Forelimb muscle (tissue), 1 donor: Measurements from ENCODE around the gene PPP3R1. TPM values are rescaled to one million over a fixed set of nuclear protein-coding genes. Genes with fewer than 3 reads are reported as not detected.

Source experiments
- DNase-seq: peaks from one replicate; pipeline ENCODE4 v3.0.0-alpha.2; 2013; ENCODE audit warnings: low read depth
- polyA plus RNA-seq: library from polyadenylated mRNA; unstranded; fragments of 120-200 nt; gene quantifications from one replicate; pipeline ENCODE4 v1.2.1, GENCODE V29; 2013; ENCODE audit not compliant: insufficient read length

The PPP3R1 gene
- polyA plus RNA-seq, 1 donor: 45.7 TPM

DNA sequence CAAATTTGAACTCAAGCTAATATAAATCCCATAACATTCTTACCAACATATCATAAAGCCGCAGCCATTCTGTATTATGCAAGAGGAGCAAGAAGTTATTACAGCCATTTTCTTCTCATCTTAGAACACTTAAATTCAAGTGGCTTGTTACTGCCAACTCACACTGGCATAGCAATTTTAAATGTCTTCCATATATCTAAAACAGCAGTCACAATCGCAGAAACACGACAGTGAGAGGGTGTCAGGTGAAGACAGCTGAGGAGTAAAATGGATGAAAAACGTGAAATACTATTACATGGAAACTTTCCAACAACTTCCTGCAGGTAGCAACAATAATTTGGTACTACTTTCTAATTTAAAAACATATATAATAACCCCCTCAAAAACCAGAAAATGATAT lies 17.9 kb downstream of the PPP3R1 start:
- no peak for DNase-seq

DNA sequence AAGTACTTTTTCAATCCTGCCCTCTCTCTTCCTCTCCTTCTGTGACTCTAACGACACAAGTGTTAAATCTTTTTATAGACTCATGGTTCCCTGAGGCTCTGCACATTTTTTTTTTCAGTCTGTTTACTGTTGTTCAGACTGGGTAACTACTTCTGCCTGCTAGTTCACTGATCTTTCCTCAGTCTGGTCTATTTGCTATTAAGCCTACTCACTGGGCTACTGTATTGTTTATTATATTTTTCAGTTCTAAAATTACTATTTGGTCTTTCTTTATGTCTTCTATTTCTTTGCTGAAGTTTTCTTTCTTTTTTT lies 21.3 kb downstream of the PPP3R1 start:
- no peak for DNase-seq

- no peak for DNase-seq
Observed at GRCh38 chr2:68230241-68231060, 21.9 kb downstream of the PPP3R1 start.

- DNase-seq: no peak
Observed at GRCh38 chr2:68226794-68227193, 25.5 kb downstream of the PPP3R1 start.

- DNase-seq: no peak
Observed at GRCh38 chr2:68225119-68225632, 27.2 kb downstream of the PPP3R1 start.

DNA sequence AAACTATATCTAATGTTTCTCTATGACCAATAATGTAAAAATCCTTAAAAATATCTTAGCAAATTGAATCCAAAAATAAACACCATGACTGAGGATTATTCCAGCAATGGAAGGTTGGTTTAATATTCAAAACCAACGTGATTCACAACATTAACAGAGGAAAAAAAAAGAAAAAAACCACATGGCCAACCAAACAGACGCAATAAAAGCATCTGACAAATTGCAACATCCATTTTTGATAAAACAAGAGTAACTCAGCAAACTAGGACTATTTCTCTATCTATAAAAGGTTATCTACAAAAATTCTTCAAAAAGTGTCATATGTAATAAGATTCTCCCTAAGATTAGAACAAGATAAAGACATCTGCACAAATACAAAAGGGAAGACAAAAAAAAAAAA lies 28.9 kb downstream of the PPP3R1 start:
- no peak for DNase-seq

DNA sequence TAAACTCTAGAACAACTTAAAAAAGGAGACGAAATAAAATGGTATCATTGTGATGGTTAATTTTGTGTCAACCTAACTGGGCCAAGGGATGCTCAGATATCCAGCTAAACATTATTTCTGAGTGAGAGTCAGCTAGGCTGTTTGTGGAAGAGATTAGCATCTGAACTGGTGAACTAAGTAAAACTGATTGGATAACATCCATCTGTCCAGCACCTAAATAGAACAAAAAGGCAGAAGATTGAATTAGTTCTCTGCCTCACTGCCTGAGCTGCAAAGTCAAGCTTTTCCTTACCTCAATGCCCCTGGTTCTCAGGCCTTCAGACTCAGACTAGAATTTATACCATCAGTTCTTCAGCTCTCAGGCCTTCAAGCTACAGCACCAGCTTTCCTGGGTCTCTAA lies 30.0 kb downstream of the PPP3R1 start:
- no peak for DNase-seq

DNA sequence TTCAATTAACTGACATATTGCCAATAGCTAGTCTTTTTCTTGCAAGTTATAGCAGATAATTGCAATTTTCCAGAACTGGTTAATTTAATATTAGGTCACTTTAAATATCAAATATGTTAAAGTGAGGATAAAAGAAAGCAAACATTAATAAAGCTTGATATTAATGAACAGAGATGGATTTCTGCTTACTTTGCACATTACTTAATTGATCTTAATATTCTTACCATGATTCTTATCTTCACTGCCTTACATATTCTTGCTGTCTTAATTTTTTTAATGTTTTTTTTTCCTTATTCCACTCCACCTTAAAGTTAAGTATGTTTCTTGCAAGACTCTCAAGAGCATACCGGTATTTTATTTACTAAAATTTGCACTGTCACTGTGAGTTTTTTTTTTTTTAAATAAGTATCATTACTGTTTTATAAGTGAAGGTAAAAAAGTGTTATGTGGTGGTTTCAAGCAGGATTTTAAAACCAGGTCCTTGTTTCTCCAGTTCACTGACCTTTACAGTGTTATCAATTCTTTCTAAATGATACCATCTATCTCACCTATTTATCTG lies 33.9 kb downstream of the PPP3R1 start:
- DNase-seq: no peak

DNA sequence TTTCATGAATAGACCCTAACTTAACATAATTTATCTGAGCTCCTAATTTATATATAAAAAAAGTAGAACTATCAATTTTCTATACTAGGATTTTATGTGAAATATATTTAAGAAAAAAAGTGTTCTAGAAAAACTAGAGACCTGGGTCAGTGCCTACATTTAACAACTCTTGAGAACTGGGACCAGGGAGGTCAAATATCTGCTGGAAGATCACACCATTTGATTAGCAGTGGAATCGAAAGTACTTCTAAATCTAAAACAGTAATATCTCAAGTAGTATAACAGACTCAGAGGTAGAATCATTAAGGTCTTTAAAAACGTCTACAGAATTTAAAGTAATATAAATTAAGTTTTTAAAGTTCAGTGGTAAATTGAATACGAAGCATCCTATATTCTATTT lies 34.6 kb downstream of the PPP3R1 start:
- DNase-seq: no peak

DNA sequence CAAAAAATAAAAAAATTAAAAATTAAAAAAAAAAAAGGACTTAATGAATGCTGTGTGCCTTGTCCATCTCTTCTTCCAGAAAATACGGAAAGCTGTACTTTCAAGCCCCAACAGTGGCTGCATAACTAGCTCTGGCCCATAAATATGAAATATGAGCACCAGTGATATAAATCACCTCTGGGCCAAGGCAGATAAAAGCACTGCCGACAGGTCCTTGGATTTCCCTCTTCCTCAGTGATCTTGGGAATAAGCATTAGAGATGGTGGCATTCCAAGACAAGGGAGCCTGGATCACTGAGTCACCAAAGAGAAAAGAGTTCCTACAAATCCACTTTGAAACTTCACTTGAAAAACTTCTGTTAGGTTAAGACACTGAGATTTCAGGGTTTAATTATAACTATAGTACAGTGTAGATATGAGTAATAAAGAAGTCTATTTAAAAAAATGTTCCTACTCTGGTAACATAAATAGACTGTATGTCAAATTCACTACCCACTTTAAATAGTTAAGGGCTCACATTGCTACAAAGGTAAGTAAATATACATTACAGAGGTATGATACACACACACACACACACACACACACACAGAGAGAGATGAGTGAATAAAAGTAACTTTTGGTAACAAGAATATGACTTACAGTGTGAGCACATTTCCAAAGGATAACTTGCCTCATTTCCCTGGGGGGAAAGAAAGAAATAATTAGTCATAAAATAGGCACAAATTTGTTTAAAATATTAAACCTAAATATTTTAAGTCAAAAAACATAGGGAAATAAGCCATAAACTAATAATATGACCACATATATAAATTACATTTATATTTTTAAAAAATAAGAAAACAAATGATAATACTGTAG lies 35.6 kb downstream of the PPP3R1 start:
- no peak for DNase-seq

DNA sequence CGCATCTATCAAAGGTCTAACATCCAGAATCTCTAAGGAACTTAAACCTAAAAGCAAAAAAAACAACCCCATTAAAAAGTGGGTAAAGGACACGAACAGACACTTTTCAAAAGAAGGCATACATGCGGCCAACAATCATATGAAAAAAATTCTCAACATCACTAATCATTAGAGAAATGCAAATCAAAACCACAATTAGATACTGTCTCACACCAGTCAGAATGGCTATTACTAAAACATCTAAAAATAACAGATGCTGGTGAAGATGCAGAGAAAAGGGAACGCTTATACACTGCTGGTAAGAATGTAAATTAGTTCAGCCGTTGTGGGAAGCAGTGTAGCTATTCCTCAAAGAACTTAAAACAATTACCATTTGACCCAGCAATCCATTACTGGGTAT lies 38.0 kb downstream of the PPP3R1 start:
- no peak for DNase-seq

DNA sequence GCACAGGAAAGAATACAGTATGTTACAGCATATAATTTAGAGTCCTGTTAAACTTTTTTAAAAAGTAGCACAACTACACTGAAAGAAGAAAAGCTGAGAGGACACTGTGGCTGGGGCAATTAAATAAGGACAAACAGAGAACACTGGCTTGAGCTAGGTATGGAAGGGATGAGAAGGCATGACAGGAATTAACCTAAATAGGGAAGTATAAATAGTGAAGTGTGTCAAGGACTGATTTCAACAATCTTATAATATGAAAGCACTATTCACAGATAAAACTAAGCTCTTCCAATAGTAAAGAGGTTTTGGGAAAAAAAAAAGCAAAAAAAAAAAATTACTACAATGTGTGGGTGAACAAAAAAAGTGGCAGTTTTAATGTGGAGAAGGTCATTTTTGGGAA lies 45.5 kb downstream of the PPP3R1 start:
- DNase-seq: no peak

DNA sequence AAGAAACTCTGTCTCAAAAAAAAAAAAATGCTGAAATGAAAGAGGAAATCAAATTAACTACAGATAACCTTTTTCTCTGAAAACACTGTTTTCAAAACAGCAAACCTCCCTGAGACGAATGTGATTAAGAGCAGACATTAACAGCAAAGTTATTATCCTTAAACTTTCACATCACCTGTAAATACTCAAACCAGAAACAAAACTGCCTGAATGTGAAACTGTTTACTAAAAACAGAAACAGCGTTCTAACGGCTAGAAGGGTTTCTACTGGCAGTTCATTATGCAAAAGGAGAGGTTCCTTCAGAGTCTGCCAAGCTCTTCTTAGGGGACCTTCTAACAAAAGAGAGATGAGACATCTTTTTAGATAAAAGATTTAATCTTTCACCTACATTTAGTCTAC lies 48.7 kb downstream of the PPP3R1 start:
- no peak for DNase-seq

GRCh38 chr2:68200157-68200787 lies 52.1 kb downstream of the PPP3R1 start:
- no peak for DNase-seq

GRCh38 chr2:68196120-68196716 lies 56.1 kb downstream of the PPP3R1 start:
- DNase-seq: peak; percentile 9

DNA sequence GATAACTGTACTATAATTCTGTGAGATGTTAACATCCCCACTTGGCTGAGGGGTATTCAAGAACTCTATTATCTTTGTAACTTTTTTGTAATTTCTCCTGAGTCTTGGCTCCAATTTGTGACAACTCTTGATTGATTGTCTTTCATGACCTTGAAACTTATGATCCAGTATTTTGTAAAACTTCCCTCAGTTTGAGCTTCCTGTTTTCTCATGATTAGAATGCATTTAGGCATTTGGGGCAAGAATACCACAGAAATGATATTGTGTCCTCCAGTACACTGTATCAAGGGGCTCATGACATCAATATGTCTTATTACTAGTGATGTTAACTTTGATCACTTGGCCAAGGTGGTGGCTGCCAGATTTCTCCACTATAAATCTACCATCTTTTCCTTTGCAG lies 57.2 kb downstream of the PPP3R1 start:
- no peak for DNase-seq

- DNase-seq: no peak
Observed at GRCh38 chr2:68193787-68194372, 58.5 kb downstream of the PPP3R1 start.

DNA sequence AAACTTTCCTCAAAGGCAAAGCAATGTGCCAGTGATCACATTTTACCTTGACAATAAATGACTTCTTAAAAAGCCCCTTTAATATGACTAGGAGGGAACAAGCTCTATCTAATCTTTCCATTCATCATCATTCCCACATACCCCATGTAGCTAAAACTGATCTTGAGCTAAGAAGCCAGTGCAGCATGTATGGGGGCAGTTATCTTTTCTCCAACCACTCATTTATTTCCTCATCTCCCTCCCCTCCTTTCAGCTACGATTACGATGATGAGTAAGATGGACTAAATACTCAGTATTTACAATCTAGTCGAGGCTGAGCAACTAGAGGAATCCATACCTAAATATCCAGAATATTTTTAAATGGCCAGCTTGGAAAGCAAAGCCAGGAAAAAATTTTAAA lies 59.2 kb downstream of the PPP3R1 start:
- DNase-seq: no peak

GRCh38 chr2:68190991-68191731 lies 61.2 kb downstream of the PPP3R1 start:
- DNase-seq: no peak

- DNase-seq: no peak
Observed at GRCh38 chr2:68189991-68190784, 62.1 kb downstream of the PPP3R1 start.
